Uterus (tissue), 2 donors: ENCODE results near the gene MICAL2.

Experiments
- POLR2A ChIP-seq, 2 donors: fragments of 450-650 bp; IDR thresholded peaks; one replicate each; pipeline ENCODE4 v1.6.1; 2016; ENCODE audit warnings: antibody characterized with exemption in 2 of 2, mild to moderate bottlenecking in 1 of 2, moderate library complexity in 1 of 2
- TF ChIP-seq, protein P1 (sequence below), 4 experiments: fragments of 200-600 bp in 2 of 4; fragments of 450-650 bp in 2 of 4; sonication (generic) in 2 of 4; IDR thresholded peaks; one replicate each; pipeline ENCODE4 v1.5.1; 2016 to 2019; ENCODE audit warnings: antibody characterized with exemption in 4 of 4, mild to moderate bottlenecking in 2 of 4, moderate library complexity in 1 of 4

DNA sequence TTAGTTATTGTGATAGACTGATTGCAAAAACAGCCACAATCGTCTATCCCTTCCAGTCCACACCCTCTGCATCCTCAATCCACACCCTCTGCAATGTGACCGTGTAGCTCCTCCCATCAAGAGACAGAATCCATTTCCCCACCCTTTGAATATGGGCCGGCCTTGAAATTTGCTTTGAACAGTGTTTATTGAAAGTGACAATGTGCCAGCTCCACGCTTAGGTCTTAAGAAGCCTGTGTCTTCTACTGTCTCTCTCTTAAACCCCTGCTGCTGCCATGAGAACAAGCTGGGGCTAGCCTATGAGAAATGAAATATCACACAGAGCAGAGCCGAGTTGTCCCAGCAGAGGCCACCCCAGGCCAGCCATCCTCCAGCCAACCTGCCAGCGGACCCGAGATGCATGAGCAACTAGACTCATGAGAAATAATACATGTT lies 22.3 kb upstream of the MICAL2 start:
- TF ChIP-seq, protein P1, sequence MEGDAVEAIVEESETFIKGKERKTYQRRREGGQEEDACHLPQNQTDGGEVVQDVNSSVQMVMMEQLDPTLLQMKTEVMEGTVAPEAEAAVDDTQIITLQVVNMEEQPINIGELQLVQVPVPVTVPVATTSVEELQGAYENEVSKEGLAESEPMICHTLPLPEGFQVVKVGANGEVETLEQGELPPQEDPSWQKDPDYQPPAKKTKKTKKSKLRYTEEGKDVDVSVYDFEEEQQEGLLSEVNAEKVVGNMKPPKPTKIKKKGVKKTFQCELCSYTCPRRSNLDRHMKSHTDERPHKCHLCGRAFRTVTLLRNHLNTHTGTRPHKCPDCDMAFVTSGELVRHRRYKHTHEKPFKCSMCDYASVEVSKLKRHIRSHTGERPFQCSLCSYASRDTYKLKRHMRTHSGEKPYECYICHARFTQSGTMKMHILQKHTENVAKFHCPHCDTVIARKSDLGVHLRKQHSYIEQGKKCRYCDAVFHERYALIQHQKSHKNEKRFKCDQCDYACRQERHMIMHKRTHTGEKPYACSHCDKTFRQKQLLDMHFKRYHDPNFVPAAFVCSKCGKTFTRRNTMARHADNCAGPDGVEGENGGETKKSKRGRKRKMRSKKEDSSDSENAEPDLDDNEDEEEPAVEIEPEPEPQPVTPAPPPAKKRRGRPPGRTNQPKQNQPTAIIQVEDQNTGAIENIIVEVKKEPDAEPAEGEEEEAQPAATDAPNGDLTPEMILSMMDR (IDR thresholded peaks at IDR 0.05) = peak in 3 of 4 experiments; percentile 8 to 49 (median 31)
- no peak for TF ChIP-seq POLR2A (IDR thresholded peaks at IDR 0.05)
